Esophagus muscularis mucosa (tissue), 4 donors: ENCODE data around the gene PLIN1. TPM values are rescaled to one million over a fixed set of nuclear protein-coding genes. Genes with fewer than 3 reads are reported as not detected.
A peak's percentile ranks its signal among the peaks of the same experiment; 100 is the strongest.

Source experiments
- DNase-seq: peaks from one replicate; pipeline ENCODE4 v3.0.0-alpha.2; 2017; ENCODE audit errors: extremely low spot score
- H3K27ac ChIP-seq, 4 donors: fragments of 200-600 bp; sonication (generic); replicated peaks in 1 of 4; 1 replicate in 3 of 4; 2 replicates in 1 of 4; pipeline ENCODE4 v1.5.1; 2016 to 2019; ENCODE audit warnings: mild to moderate bottlenecking in 1 of 4
- H3K27me3 ChIP-seq, 4 donors: fragments of 200-600 bp; sonication (generic); one replicate each; pipeline versions ENCODE4 v1.5.1 to v1.6.0; 2016 to 2019
- H3K36me3 ChIP-seq, 4 donors: fragments of 200-600 bp; sonication (generic); one replicate each; pipeline ENCODE4 v1.5.1; 2016 to 2019
- H3K4me1 ChIP-seq, 4 donors: fragments of 200-600 bp; sonication (generic); one replicate each; pipeline ENCODE4 v1.5.1; 2016 to 2019
- H3K4me3 ChIP-seq, 4 donors: fragments of 200-600 bp; sonication (generic); 1 replicate in 2 of 4; 2 replicates in 2 of 4; pipeline ENCODE4 v1.5.1; 2016 to 2019; ENCODE audit warnings: mild to moderate bottlenecking in 4 of 4, moderate library complexity in 1 of 4
- H3K9me3 ChIP-seq, 4 donors: fragments of 200-600 bp; sonication (generic); 1 replicate in 3 of 4; 2 replicates in 1 of 4; pipeline ENCODE4 v1.5.1; 2016 to 2019
- EP300 ChIP-seq: sonication (generic); formaldehyde crosslinking; IDR thresholded peaks from one replicate; pipeline ENCODE4 v1.6.1; 2017; ENCODE audit warnings: antibody characterized with exemption
- POLR2A ChIP-seq: fragments of 450-650 bp; IDR thresholded peaks from one replicate; pipeline ENCODE4 v1.6.1; 2017; ENCODE audit warnings: antibody characterized with exemption, moderate library complexity, mild to moderate bottlenecking, low read depth
- POLR2AphosphoS5 ChIP-seq, 2 donors: sonication (generic); formaldehyde crosslinking; IDR thresholded peaks; one replicate each; pipeline ENCODE4 v1.6.1; 2017; ENCODE audit warnings: antibody characterized with exemption in 2 of 2
- WGBS: methylation state at CpG from one replicate; pipeline ENCODE4 v1.1.5; 2018; 5-methylcytosine and 5-hydroxymethylcytosine counted together
- intact Hi-C: fragments of 100-400 bp; cut with DNase I; formaldehyde crosslinking; loops from one replicate; pipeline ENCODE4 v1.15.1; 2023
- total RNA-seq, 4 donors: library from RNA; depleted of rRNA; stranded (reverse); fragments of >200 nt; gene quantifications; one replicate each; pipeline versions ENCODE4 v1.1.0 to v1.2.1, GENCODE V29; 2016
- TF ChIP-seq, protein P1 (sequence below), 3 experiments: fragments of 200-600 bp in 2 of 3; fragments of 450-650 bp in 1 of 3; sonication (generic) in 2 of 3; IDR thresholded peaks; one replicate each; pipeline ENCODE4 v1.5.1; 2017 to 2019; ENCODE audit warnings: antibody characterized with exemption in 3 of 3, mild to moderate bottlenecking in 2 of 3, moderate library complexity in 1 of 3

Gene PLIN1
- total RNA-seq, 4 donors from 2014 or later: 0.99 to 5.8 (median 2.8) TPM

DNA sequence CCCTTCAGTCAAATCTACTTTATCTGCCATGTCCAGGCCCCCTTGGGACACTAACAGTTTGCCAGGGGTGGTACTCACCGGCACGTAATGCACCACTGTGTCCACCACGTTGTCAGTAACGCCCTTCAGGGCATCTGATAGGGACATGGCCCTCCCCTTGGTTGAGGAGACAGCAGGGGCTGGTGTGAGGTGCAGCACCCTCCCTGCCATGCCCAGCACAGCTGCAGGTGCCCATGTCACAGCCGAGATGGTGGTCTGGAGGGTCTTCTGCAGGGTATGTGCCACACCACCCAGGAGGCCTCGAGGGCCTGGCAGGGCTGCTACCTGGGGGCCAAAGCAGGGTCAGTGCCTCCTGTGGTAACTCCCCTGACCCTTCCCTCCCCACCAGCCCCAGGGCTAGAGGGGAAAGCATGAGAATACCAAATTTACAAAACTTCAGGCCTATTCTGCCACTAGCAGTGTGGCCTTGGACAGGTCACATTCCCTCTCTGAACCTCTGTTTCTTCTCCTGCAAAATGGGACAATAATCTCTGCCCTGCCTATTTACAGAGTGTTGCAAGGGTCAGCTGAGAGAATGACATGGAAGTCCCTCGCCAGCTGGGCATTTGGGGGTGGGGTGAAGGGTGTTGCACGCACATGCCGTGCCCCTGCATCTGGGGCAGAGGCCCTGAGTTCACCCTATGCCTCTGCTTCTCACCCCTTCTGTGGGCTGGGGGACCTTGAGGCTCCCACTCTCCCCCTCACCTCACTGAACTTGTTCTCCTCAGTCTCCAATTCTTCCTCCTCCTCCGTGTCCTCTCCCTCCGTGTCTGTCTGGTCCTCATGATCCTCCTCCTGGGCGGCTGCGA, 12.1 kb downstream of the PLIN1 start:
- TF ChIP-seq, protein P1, sequence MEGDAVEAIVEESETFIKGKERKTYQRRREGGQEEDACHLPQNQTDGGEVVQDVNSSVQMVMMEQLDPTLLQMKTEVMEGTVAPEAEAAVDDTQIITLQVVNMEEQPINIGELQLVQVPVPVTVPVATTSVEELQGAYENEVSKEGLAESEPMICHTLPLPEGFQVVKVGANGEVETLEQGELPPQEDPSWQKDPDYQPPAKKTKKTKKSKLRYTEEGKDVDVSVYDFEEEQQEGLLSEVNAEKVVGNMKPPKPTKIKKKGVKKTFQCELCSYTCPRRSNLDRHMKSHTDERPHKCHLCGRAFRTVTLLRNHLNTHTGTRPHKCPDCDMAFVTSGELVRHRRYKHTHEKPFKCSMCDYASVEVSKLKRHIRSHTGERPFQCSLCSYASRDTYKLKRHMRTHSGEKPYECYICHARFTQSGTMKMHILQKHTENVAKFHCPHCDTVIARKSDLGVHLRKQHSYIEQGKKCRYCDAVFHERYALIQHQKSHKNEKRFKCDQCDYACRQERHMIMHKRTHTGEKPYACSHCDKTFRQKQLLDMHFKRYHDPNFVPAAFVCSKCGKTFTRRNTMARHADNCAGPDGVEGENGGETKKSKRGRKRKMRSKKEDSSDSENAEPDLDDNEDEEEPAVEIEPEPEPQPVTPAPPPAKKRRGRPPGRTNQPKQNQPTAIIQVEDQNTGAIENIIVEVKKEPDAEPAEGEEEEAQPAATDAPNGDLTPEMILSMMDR (IDR thresholded peaks at IDR 0.05): no peak
- no peak for TF ChIP-seq POLR2A
- TF ChIP-seq EP300: no peak
- TF ChIP-seq POLR2AphosphoS5 (IDR thresholded peaks at IDR 0.05): no peak
- DNase-seq: no peak
- no peaks in the 10 kb centered on the region for H3K9me3 ChIP-seq
- H3K36me3 ChIP-seq: no peaks in the 10 kb centered on the region
- no peak overlapping the region for H3K4me3 ChIP-seq
- intact Hi-C loops: no loop called here
- H3K4me1 ChIP-seq: peaks cover 25 to 38% (median 26%) of the 10 kb centered on the region in 4 donors
- H3K27ac ChIP-seq: peak overlapping the region in 3 of 4 donors; percentile 90 to 91 (median 91)
- no peaks in the 10 kb centered on the region for H3K27me3 ChIP-seq
- 92% methylated on average over 11 of the region's 13 CpGs for WGBS

DNA sequence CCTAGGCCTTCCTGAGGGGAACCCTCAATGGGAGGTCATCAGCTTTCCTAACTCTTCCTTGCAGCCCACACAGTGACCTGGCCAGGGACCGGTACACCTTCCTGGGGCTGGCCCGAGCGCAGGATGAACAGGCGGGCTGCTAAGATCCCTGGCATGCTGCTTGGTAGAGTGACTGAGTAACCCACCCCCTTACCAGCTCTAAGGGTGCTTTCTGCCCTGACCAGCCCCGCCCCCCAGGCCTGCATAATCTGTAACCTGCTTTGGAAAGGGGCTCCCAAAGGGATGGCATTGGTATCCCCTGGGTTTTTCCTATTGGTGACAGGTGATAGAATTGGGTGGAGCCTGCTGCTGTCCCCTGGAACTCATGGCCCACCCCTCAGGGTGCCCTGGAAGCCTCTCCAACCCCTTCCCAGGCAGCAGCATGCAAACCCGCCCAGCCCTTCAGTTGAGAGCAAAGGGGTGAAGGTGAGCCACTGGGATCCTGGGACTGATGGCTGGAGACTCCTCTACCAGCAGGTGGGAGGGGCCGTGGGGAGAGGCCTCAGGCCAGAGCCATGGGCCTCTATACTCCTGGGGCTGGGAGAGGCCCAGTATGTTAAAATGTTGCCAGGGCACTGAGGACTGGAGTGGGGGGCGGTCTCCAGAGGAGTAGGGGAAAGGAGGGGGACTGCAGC, 12.8 kb downstream of the PLIN1 start:
- Histone ChIP-seq H3K4me3 (peak overlapping the region; percentile 54 to 62 (median 56)), H3K4me1 (peaks cover 22 to 31% (median 23%) of the 10 kb centered on the region in 4 donors), H3K27ac (peak overlapping the region; percentile 88 to 91 (median 90)), H3K27me3 (no peaks in the 10 kb centered on the region), H3K36me3 (no peaks in the 10 kb centered on the region), H3K9me3 (no peaks in the 10 kb centered on the region)
- TF ChIP-seq POLR2A: no peak
- TF ChIP-seq, protein P1 (IDR thresholded peaks at IDR 0.05): no peak
- no peak for TF ChIP-seq EP300
- no peak for TF ChIP-seq POLR2AphosphoS5 (IDR thresholded peaks at IDR 0.05)
- intact Hi-C loops: no loop called here
- 94% methylated on average over 6 of the region's 8 CpGs for WGBS
- no peak for DNase-seq

DNA sequence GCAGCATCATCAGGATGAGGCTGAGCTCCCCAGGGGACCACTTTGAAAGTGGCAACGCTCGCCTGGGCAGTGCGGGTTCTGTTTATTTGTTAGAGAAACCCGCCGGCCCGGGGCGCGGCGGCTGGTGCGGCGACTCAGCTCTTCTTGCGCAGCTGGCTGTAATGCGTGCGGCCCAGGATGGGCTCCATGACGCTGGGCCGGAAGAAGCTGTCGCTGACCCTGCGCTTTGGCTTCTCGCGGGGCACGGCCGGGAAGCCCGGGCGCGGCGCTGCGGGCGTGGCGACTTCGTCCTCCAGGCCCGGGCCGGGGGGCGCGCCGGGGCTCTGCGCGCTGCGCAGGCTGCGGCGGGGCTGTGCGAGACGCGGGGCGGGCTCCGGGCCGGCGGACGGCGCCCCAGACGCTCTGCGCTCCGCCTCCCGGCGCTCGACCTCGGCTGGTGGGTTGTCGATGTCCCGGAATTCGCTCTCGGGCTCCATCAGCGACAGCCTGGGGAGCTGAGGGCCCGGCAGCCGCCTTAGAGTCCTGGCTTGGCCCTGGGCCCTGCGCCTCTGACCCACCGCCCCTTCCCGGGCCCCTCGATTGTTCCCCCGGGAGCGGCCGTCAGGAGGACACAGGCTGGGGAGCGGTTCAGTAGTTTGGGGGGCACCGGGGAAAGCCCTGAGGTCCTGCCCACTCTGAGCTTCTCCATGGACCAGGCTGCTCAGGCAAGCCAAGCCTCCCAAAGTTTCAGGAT, 13.6 kb downstream of the PLIN1 start:
- Histone ChIP-seq H3K27me3 (no peaks in the 10 kb centered on the region), H3K9me3 (no peaks in the 10 kb centered on the region), H3K27ac (peak overlapping the region; percentile 88 to 91 (median 90)), H3K36me3 (no peaks in the 10 kb centered on the region), H3K4me1 (peaks cover 22 to 31% (median 23%) of the 10 kb centered on the region in 4 donors), H3K4me3 (peak overlapping the region; percentile 54 to 62 (median 56))
- intact Hi-C loops: no loop called here
- no peak for DNase-seq
- 1% methylated on average over 18 of the region's 72 CpGs for WGBS
- TF ChIP-seq, protein P1 (IDR thresholded peaks at IDR 0.05): no peak
- TF ChIP-seq EP300 (no peak), POLR2A (no peak), POLR2AphosphoS5 (IDR thresholded peaks at IDR 0.05) (peak; percentile 29 to 51)

DNA sequence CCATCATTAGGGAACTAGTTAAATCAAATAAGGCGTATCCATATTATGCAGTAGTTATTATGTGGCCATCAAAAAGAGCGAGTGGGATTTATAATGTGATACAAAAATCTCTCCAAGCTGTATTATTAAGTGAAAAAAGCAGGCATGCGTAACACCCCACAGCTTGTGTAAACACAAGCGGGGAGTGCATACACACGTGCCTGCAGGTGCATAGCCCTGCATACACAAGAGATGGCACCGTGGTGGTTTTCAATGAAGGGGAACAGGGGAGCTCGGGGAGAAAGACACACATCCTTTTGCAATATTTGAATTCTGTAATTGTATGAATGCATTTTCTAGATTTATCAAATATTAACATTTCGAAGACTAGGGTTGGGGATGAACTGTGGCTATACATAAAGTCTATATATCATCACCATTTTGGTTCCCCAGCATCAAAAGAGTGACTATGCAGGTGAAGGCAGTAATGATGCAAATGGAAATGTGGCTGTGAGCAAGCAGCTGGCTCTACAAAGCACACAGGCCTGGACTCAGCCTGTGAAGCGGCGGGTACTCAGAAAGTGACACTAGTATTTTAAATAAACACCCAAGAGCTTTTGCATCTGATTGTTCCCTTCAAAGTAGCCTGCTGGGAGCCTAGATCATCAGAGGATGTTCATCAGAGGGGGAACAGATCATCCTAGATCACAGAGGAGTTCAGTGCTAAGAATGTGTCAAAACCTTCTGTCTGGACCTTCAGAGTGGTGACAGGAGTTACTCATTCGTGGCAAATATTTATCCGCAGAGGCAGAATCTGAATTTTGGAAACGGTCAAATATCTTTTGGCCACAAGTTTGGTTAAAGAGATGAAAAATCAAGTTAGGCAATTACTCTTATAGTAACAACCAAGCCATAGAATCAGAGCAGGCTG, 14.5 kb downstream of the PLIN1 start:
- 82% methylated on average over 13 of the region's 13 CpGs for WGBS
- intact Hi-C loops: no loop called here
- DNase-seq: no peak
- TF ChIP-seq POLR2A (no peak), EP300 (no peak), POLR2AphosphoS5 (IDR thresholded peaks at IDR 0.05) (no peak)
- TF ChIP-seq, protein P1 (IDR thresholded peaks at IDR 0.05): no peak
- no peaks in the 10 kb centered on the region for H3K27me3 ChIP-seq
- peaks cover 22 to 31% (median 23%) of the 10 kb centered on the region in 4 donors for H3K4me1 ChIP-seq
- no peaks in the 10 kb centered on the region for H3K36me3 ChIP-seq
- H3K9me3 ChIP-seq: no peaks in the 10 kb centered on the region
- H3K4me3 ChIP-seq: peak overlapping the region; percentile 54 to 62 (median 56)
- H3K27ac ChIP-seq: peak overlapping the region; percentile 88 to 91 (median 90)
